Keratinocyte (primary cell): Measurements from ENCODE around the gene SLC35E2B.

Experiments used
- CTCF ChIP-seq, 3 experiments: IDR thresholded peaks in 1 of 3; conservative IDR thresholded peaks in 1 of 3; optimal IDR thresholded peaks in 1 of 3; 2 replicates in 2 of 3; 3 replicates in 1 of 3; pipeline versions ENCODE3 to v1.5.1; 2011; ENCODE audit warnings: low read length in 3 of 3, mild to moderate bottlenecking in 3 of 3, moderate library complexity in 2 of 3, control low read depth in 1 of 3, inconsistent platforms in 1 of 3; ENCODE audit not compliant: insufficient read depth in 2 of 3; ENCODE audit errors: extremely low read depth in 1 of 3
- EZH2 ChIP-seq: IDR thresholded peaks from one replicate; pipeline ENCODE4 v1.6.1; 2012; ENCODE audit warnings: inconsistent platforms, mild to moderate bottlenecking, low read length, moderate library complexity

- TF ChIP-seq CTCF (optimal IDR thresholded peaks at IDR 0.05 in 1 of 3, IDR thresholded peaks at IDR 0.05 in 1 of 3, conservative IDR thresholded peaks at IDR 0.05 in 1 of 3; ENCODE audit: extremely low read depth in 1 of 3, insufficient read depth in 2 of 3, low read length in 3 of 3) (no peak), EZH2 (no peak)
These were observed 14.6 kb downstream of the SLC35E2B start for GRCh38 chr1:1677718-1678580.
